CD4-positive, alpha-beta T cell (primary cell): ENCODE results near the gene GPD1L. TPM values are rescaled to one million over a fixed set of nuclear protein-coding genes. Genes with fewer than 3 reads are reported as not detected.

Experiments used
- ATAC-seq: fragments of 200-7000 bp; cut with Tn5 transposase; one replicate; pipeline ENCODE4 v1.10.0; 2022; ENCODE audit warnings: mild to moderate bottlenecking; ENCODE audit not compliant: poor library complexity
- CTCF ChIA-PET: fragments of 350-600 bp; sonication (Branson Sonifier 250); formaldehyde crosslinking; loops from one replicate; lab custom pipeline; 2021; ENCODE audit warnings: antibody characterized with exemption, inconsistent platforms; lab: Charles Lee
- POLR2A ChIA-PET: fragments of 350-600 bp; sonication (Branson Sonifier 250); formaldehyde crosslinking; loops from one replicate; lab custom pipeline; 2021; ENCODE audit warnings: antibody characterized with exemption, inconsistent platforms; lab: Charles Lee
- DNase-seq, 14 experiments: peaks; one replicate each; pipeline ENCODE4 v3.0.0-alpha.2; 2013 to 2020; ENCODE audit warnings: mixed read lengths in 2 of 14
- H3K27ac ChIP-seq, 2 donors: one replicate each; pipeline versions ENCODE4 v1.5.1 to v1.7.0; 2013; ENCODE audit warnings: low read length in 2 of 2, low read depth in 1 of 2, mild to moderate bottlenecking in 1 of 2
- H3K27me3 ChIP-seq, 2 experiments: 1 replicate in 1 of 2; 2 replicates in 1 of 2; pipeline versions ENCODE4 v1.6.1 to v1.7.0; 2013; ENCODE audit warnings: low read length in 2 of 2, control low read depth in 1 of 2, mild to moderate bottlenecking in 1 of 2, moderate library complexity in 1 of 2; ENCODE audit not compliant: insufficient read depth in 2 of 2, control insufficient read depth in 1 of 2
- H3K36me3 ChIP-seq: one replicate; pipeline ENCODE4 v1.6.1; 2013; ENCODE audit warnings: low read length, control low read depth; ENCODE audit not compliant: insufficient read depth
- H3K4me1 ChIP-seq: one replicate; pipeline ENCODE4 v1.6.1; 2013; ENCODE audit warnings: low read length, control low read depth; ENCODE audit not compliant: insufficient read depth
- H3K4me3 ChIP-seq: one replicate; pipeline ENCODE4 v1.5.1; 2013; ENCODE audit warnings: mild to moderate bottlenecking, low read length, moderate library complexity
- H3K9me3 ChIP-seq, 2 experiments: 1 replicate in 1 of 2; 2 replicates in 1 of 2; pipeline versions ENCODE4 v1.6.1 to v1.7.0; 2013; ENCODE audit warnings: low read length in 2 of 2, mild to moderate bottlenecking in 2 of 2, control low read depth in 1 of 2, moderate library complexity in 1 of 2; ENCODE audit not compliant: control insufficient read depth in 1 of 2, insufficient read depth in 1 of 2
- H3K27ac Mint-ChIP-seq: one replicate; pipeline ENCODE4 v1.8.0; 2020; ENCODE audit warnings: mixed read lengths
- H3K27me3 Mint-ChIP-seq: one replicate; pipeline ENCODE4 v1.8.0; 2021; ENCODE audit warnings: mixed read lengths
- H3K36me3 Mint-ChIP-seq: one replicate; pipeline ENCODE4 v1.8.0; 2021; ENCODE audit warnings: low read depth, mixed read lengths
- H3K4me1 Mint-ChIP-seq: one replicate; pipeline ENCODE4 v1.8.0; 2021; ENCODE audit warnings: low read depth, mixed read lengths
- H3K4me3 Mint-ChIP-seq: one replicate; pipeline ENCODE4 v1.8.0; 2020; ENCODE audit warnings: mild to moderate bottlenecking, mixed read lengths
- H3K9me3 Mint-ChIP-seq: one replicate; pipeline ENCODE4 v1.8.0; 2020; ENCODE audit warnings: mixed read lengths
- CTCF ChIP-seq: fragments of 200-600 bp; IDR thresholded peaks from one replicate; pipeline ENCODE4 v1.8.0; 2022; ENCODE audit warnings: antibody characterized with exemption, mild to moderate bottlenecking
- intact Hi-C, 2 experiments: fragments of 100-400 bp; cut with DNase I in 1 of 2; cut with micrococcal nuclease in 1 of 2; formaldehyde crosslinking; loops; one replicate each; pipeline versions ENCODE4 v1.15.1 to v1.9.0; 2023 to 2025; cut with DNase I, micrococcal nuclease
- total RNA-seq, 174 experiments: library from RNA in 2 of 174; stranded (reverse) in 2 of 174; gene quantifications; one replicate each; pipeline ENCODE4 v1.2.3 and lab custom pipeline; 2021 to 2026

Gene GPD1L
- total RNA-seq, 2 experiments from 2014 or later: 15.3 to 16.0 TPM

GRCh38 chr3:32153414-32154204 is 47.2 kb downstream of the GPD1L start:
- Mint-ChIP-seq H3K27me3 (no peaks in the 10 kb centered on the region), H3K36me3 (peaks cover 94% of the 10 kb centered on the region), H3K27ac (no peak overlapping the region), H3K4me3 (no peak overlapping the region), H3K9me3 (no peaks in the 10 kb centered on the region), H3K4me1 (no peaks in the 10 kb centered on the region)
- TF ChIP-seq CTCF: no peak
- DNase-seq (no peak), ATAC-seq (no peak)
- no peak overlapping the region for H3K4me3 ChIP-seq
- no peaks in the 10 kb centered on the region for H3K9me3 ChIP-seq
- H3K4me1 ChIP-seq: no peaks in the 10 kb centered on the region
- ChIA-PET POLR2A (no interaction called here), CTCF (interaction anchor here (1.3 kb wide), 1 partner anchor 9 kb away, joined by 3 read pairs; no protein-coding TSS in a partner anchor)
- no peak overlapping the region for H3K27ac ChIP-seq
- no peaks in the 10 kb centered on the region for H3K27me3 ChIP-seq
- intact Hi-C loops: no loop called here
- H3K36me3 ChIP-seq: peaks cover 72% of the 10 kb centered on the region

- intact Hi-C loops: no loop called here
- ChIA-PET CTCF (interaction anchor here (1.3 kb wide), 1 partner anchor 10 kb away, joined by 3 read pairs; no protein-coding TSS in a partner anchor), POLR2A (no interaction called here)
- ATAC-seq (no peak), DNase-seq (no peak)
- H3K9me3 ChIP-seq: no peaks in the 10 kb centered on the region
- H3K27ac ChIP-seq: no peak overlapping the region
- TF ChIP-seq CTCF: no peak
- H3K4me3 ChIP-seq: no peak overlapping the region
- no peak overlapping the region for H3K27ac Mint-ChIP-seq
- no peaks in the 10 kb centered on the region for H3K27me3 Mint-ChIP-seq
- H3K9me3 Mint-ChIP-seq: no peaks in the 10 kb centered on the region
- no peaks in the 10 kb centered on the region for H3K4me1 Mint-ChIP-seq
- H3K27me3 ChIP-seq: no peaks in the 10 kb centered on the region
- no peak overlapping the region for H3K4me3 Mint-ChIP-seq
- peaks cover 94% of the 10 kb centered on the region for H3K36me3 Mint-ChIP-seq
- peaks cover 72% of the 10 kb centered on the region for H3K36me3 ChIP-seq
- H3K4me1 ChIP-seq: no peaks in the 10 kb centered on the region
These were observed 47.8 kb downstream of the GPD1L start for GRCh38 chr3:32154205-32154579.

- intact Hi-C loops: no loop called here
- ATAC-seq: no peak
- Mint-ChIP-seq H3K4me3 (no peak overlapping the region), H3K27me3 (no peaks in the 10 kb centered on the region), H3K27ac (no peak overlapping the region), H3K4me1 (no peaks in the 10 kb centered on the region), H3K36me3 (peaks cover 92% of the 10 kb centered on the region), H3K9me3 (no peaks in the 10 kb centered on the region)
- ChIA-PET CTCF (no interaction called here), POLR2A (no interaction called here)
- H3K36me3 ChIP-seq: peaks cover 71% of the 10 kb centered on the region
- no peak for DNase-seq
- H3K4me3 ChIP-seq: no peak overlapping the region
- H3K27me3 ChIP-seq: no peaks in the 10 kb centered on the region
- H3K27ac ChIP-seq: no peak overlapping the region
- H3K9me3 ChIP-seq: no peaks in the 10 kb centered on the region
- no peak for TF ChIP-seq CTCF
- H3K4me1 ChIP-seq: no peaks in the 10 kb centered on the region
These were observed 48.7 kb downstream of the GPD1L start for GRCh38 chr3:32155117-32155516.
